Bone marrow (tissue), 2 donors: ENCODE results near the gene CD96.

Source experiments
- DNase-seq, 2 donors: peaks; one replicate each; lab custom pipeline; 2025; lab: John Stamatoyannopoulos, UW

Gene CD96

GRCh38 chr3:111566844-111567243 lies 24.8 kb downstream of the CD96 start:
- DNase-seq: no peak

GRCh38 chr3:111568355-111568754 lies 26.4 kb downstream of the CD96 start:
- no peak for DNase-seq

- no peak for DNase-seq
Measured at GRCh38 chr3:111568911-111569310, 26.9 kb downstream of the CD96 start.

- DNase-seq: no peak
Measured at GRCh38 chr3:111570404-111571030, 28.5 kb downstream of the CD96 start.

- no peak for DNase-seq
Measured at GRCh38 chr3:111571282-111571681, 29.3 kb downstream of the CD96 start.

- DNase-seq: no peak
Measured at GRCh38 chr3:111571907-111572460, 30.0 kb downstream of the CD96 start.

GRCh38 chr3:111577113-111577512 lies 35.1 kb downstream of the CD96 start:
- no peak for DNase-seq

- peak in 1 of 2 donors; percentile 30 for DNase-seq
Measured at GRCh38 chr3:111577798-111578685, 36.0 kb downstream of the CD96 start.

GRCh38 chr3:111578867-111579266 lies 36.9 kb downstream of the CD96 start:
- DNase-seq: no peak

GRCh38 chr3:111579495-111579894 lies 37.5 kb downstream of the CD96 start:
- DNase-seq: no peak

- no peak for DNase-seq
Measured at GRCh38 chr3:111581403-111582119, 39.6 kb downstream of the CD96 start.

GRCh38 chr3:111582120-111582474 lies 40.1 kb downstream of the CD96 start:
- no peak for DNase-seq

- no peak for DNase-seq
Measured at GRCh38 chr3:111584744-111585143, 42.7 kb downstream of the CD96 start.

GRCh38 chr3:111585217-111585616 lies 43.2 kb downstream of the CD96 start:
- no peak for DNase-seq

GRCh38 chr3:111588527-111588926 lies 46.5 kb downstream of the CD96 start:
- DNase-seq: no peak

- DNase-seq: no peak
Measured at GRCh38 chr3:111589303-111590142, 47.5 kb downstream of the CD96 start.

- DNase-seq: no peak
Measured at GRCh38 chr3:111590143-111590491, 48.1 kb downstream of the CD96 start.

- no peak for DNase-seq
Measured at GRCh38 chr3:111591555-111591954, 49.6 kb downstream of the CD96 start.

GRCh38 chr3:111592143-111592542 lies 50.1 kb downstream of the CD96 start:
- no peak for DNase-seq

- DNase-seq: no peak
Measured at GRCh38 chr3:111592936-111593335, 50.9 kb downstream of the CD96 start.

- no peak for DNase-seq
Measured at GRCh38 chr3:111593666-111594065, 51.7 kb downstream of the CD96 start.

GRCh38 chr3:111594205-111594604 lies 52.2 kb downstream of the CD96 start:
- DNase-seq: no peak
